K562 (cell line): Measurements from ENCODE around the gene LSM4. TPM values are rescaled to one million over a fixed set of nuclear protein-coding genes. Genes with fewer than 3 reads are reported as not detected.

Experiments
- ASH1L ChIP-seq: fragments of 450-650 bp; IDR thresholded peaks from 2 replicates; pipeline ENCODE4 v1.6.1; 2018; ENCODE audit warnings: borderline replicate concordance, mild to moderate bottlenecking, low read depth; ENCODE audit not compliant: partially characterized antibody
- ATF7 ChIP-seq: fragments of 450-650 bp; IDR thresholded peaks from 2 replicates; pipeline ENCODE4 v1.7.1; 2014; ENCODE audit warnings: mild to moderate bottlenecking, moderate library complexity
- CBX2 ChIP-seq: fragments of 200-600 bp; sonication (generic); IDR thresholded peaks from one replicate; pipeline ENCODE4 v1.6.1; 2012; ENCODE audit warnings: mild to moderate bottlenecking, low read length, inconsistent platforms; ENCODE audit not compliant: insufficient read depth, poor library complexity, severe bottlenecking
- DLX4 ChIP-seq: fragments of 250-450 bp; sonication (Bioruptor Pico); IDR thresholded peaks from 2 replicates; pipeline ENCODE4 v1.6.1; 2021; ENCODE audit warnings: mild to moderate bottlenecking
- DNMT1 ChIP-seq: fragments of 450-650 bp; IDR thresholded peaks from 2 replicates; pipeline ENCODE4 v1.6.1; 2016; ENCODE audit warnings: antibody characterized with exemption, mild to moderate bottlenecking
- DPF2 ChIP-seq: fragments of 450-650 bp; IDR thresholded peaks from 2 replicates; pipeline ENCODE4 v1.6.1; 2016
- ELF4 ChIP-seq: fragments of 450-650 bp; formaldehyde crosslinking; IDR thresholded peaks from 2 replicates; pipeline ENCODE4 v1.4.0; 2022; ENCODE audit warnings: missing genetic modification characterization
- HIVEP1 ChIP-seq: fragments of 250-450 bp; sonication (Bioruptor Pico); IDR thresholded peaks from 2 replicates; pipeline ENCODE4 v1.4.0; 2020; ENCODE audit warnings: mild to moderate bottlenecking
- HNRNPLL ChIP-seq: fragments of 200-400 bp; formaldehyde crosslinking; IDR thresholded peaks from 2 replicates; pipeline ENCODE4 v1.6.1; 2017; ENCODE audit warnings: low read length, low read depth, mild to moderate bottlenecking; ENCODE audit not compliant: poor library complexity, severe bottlenecking
- KLF6 ChIP-seq: fragments of 250-450 bp; sonication (Bioruptor Pico); IDR thresholded peaks from 2 replicates; pipeline ENCODE4 v1.4.0; 2020; ENCODE audit warnings: mild to moderate bottlenecking, moderate library complexity, borderline replicate concordance
- MAFF ChIP-seq: IDR thresholded peaks from 2 replicates; pipeline ENCODE4 v1.6.1; 2012; ENCODE audit warnings: low read length, improper control_type of control experiment
- NCOR1 ChIP-seq: fragments of 450-650 bp; IDR thresholded peaks from 2 replicates; pipeline ENCODE4 v1.6.1; 2016; ENCODE audit warnings: mild to moderate bottlenecking, moderate library complexity
- NFXL1 ChIP-seq: fragments of 450-650 bp; formaldehyde crosslinking; IDR thresholded peaks from 2 replicates; pipeline ENCODE4 v1.4.0; 2021; ENCODE audit warnings: mild to moderate bottlenecking
- NFYB ChIP-seq: IDR thresholded peaks from 2 replicates; pipeline ENCODE4 v1.6.1; 2011; ENCODE audit warnings: mild to moderate bottlenecking, moderate library complexity; ENCODE audit not compliant: insufficient read length; ENCODE audit errors: extremely low read depth
- RBM17 ChIP-seq: fragments of 200-400 bp; formaldehyde crosslinking; IDR thresholded peaks from 2 replicates; pipeline ENCODE4 v1.6.1; 2017; ENCODE audit warnings: low read depth, mild to moderate bottlenecking, low read length, borderline replicate concordance
- RCOR1 ChIP-seq, 2 experiments: IDR thresholded peaks; 2 replicates each; pipeline ENCODE4 v1.6.1; 2012; ENCODE audit warnings: low read depth in 2 of 2, low read length in 2 of 2, borderline replicate concordance in 1 of 2, improper control_type of control experiment in 1 of 2
- RFX1 ChIP-seq: fragments of 450-650 bp; IDR thresholded peaks from 2 replicates; pipeline ENCODE4 v1.6.1; 2016; ENCODE audit warnings: mild to moderate bottlenecking, moderate library complexity
- RFX5 ChIP-seq: IDR thresholded peaks from 2 replicates; pipeline ENCODE4 v1.6.1; 2011; ENCODE audit warnings: low read depth, mild to moderate bottlenecking, improper control_type of control experiment, low read length
- RHOXF2B ChIP-seq: fragments of 250-450 bp; sonication (Bioruptor Pico); conservative IDR thresholded peaks from 2 replicates; pipeline ENCODE4 v1.5.1; 2021
- SMARCB1 ChIP-seq: IDR thresholded peaks from 2 replicates; pipeline ENCODE4 v1.6.1; 2011; ENCODE audit warnings: improper control_type of control experiment, low read depth; ENCODE audit not compliant: insufficient read length
- SNIP1 ChIP-seq: fragments of 450-650 bp; IDR thresholded peaks from 2 replicates; pipeline ENCODE4 v1.7.1; 2017; ENCODE audit warnings: low read depth, mild to moderate bottlenecking
- SRSF9 ChIP-seq: fragments of 200-400 bp; formaldehyde crosslinking; IDR thresholded peaks from 2 replicates; pipeline ENCODE4 v1.6.1; 2017; ENCODE audit warnings: low read depth, low read length, borderline replicate concordance
- TAL1 ChIP-seq: fragments of 450-650 bp; IDR thresholded peaks from 2 replicates; pipeline ENCODE4 v1.6.1; 2016; ENCODE audit warnings: mild to moderate bottlenecking
- ZBTB26 ChIP-seq: fragments of 450-650 bp; formaldehyde crosslinking; IDR thresholded peaks from 2 replicates; pipeline ENCODE4 v1.4.0; 2022; ENCODE audit warnings: missing genetic modification characterization
- ZNF146 ChIP-seq: IDR thresholded peaks from one replicate; pipeline ENCODE4 v1.6.1; 2018; ENCODE audit warnings: missing compliant biosample characterization; ENCODE audit not compliant: unreplicated experiment
- ZNF253 ChIP-seq: fragments of 250-450 bp; sonication (Bioruptor Pico); conservative IDR thresholded peaks from 2 replicates; pipeline ENCODE4 v1.6.1; 2021; ENCODE audit warnings: mild to moderate bottlenecking
- ZNF282 ChIP-seq: sonication (generic); formaldehyde crosslinking; IDR thresholded peaks from 2 replicates; pipeline ENCODE4 v1.8.1; 2023; ENCODE audit warnings: missing genetic modification reagents
- ZNF436 ChIP-seq: fragments of 250-450, 450-650 bp; sonication (Bioruptor Pico); formaldehyde crosslinking; IDR thresholded peaks from 2 replicates; pipeline ENCODE4 v1.7.0; 2020; ENCODE audit warnings: mild to moderate bottlenecking
- ZNF75A ChIP-seq: fragments of 450-650 bp; formaldehyde crosslinking; IDR thresholded peaks from 2 replicates; pipeline ENCODE4 v1.4.0; 2020; ENCODE audit warnings: mild to moderate bottlenecking
- ZNF785 ChIP-seq: fragments of 250-450 bp; sonication (Bioruptor Pico); IDR thresholded peaks from 2 replicates; pipeline ENCODE4 v1.4.0; 2020; ENCODE audit warnings: mild to moderate bottlenecking
- ZSCAN29 ChIP-seq: fragments of 450-650 bp; IDR thresholded peaks from 2 replicates; pipeline ENCODE4 v1.6.1; 2017
- ZSCAN32 ChIP-seq: fragments of 450-650 bp; formaldehyde crosslinking; IDR thresholded peaks from 2 replicates; pipeline ENCODE4 v1.4.0; 2020; ENCODE audit warnings: mild to moderate bottlenecking, moderate library complexity
- polyA plus RNA-seq, 8 experiments: library from polyadenylated mRNA; depleted of rRNA in 4 of 8; stranded (reverse) in 5 of 8; unstranded in 3 of 8; fragments of >200 nt; fragmentation: Nextera tagmentation in 2 of 8; fragmentation: Illumina TruSeq in 1 of 8; extraction: Ambion mirVana in 2 of 8; extraction: Trizol in 1 of 8; gene quantifications; 2 replicates each; pipeline versions ENCODE4 v1.2.1 to v1.2.3, GENCODE V29; 2011 to 2014; ENCODE audit warnings: inconsistent platforms in 1 of 8, missing spikeins in 1 of 8
- total RNA-seq, 7 experiments: library from RNA; depleted of rRNA in 6 of 7; stranded (reverse); fragments of >200 nt in 6 of 7; fragmentation: Illumina TruSeq in 2 of 7; extraction: Trizol in 2 of 7; gene quantifications; 2 replicates each; pipeline versions ENCODE4 v1.2.1 to v1.2.3, GENCODE V29; 2011 to 2021; ENCODE audit warnings: low replicate concordance in 1 of 7

Gene LSM4
- total and polyA plus RNA-seq, 9 of the 15 experiments (the other 6 are each of a cell fraction or from before 2014, with no cell fraction given): 11.9 to 763 (median 202) TPM

GRCh38 chr19:18317961-18318800 lies 4.7 kb downstream of the LSM4 start (continued):
- TF ChIP-seq MAFF: no peak
- no peak for TF ChIP-seq RHOXF2B (CRISPR knock-in tag)
- TF ChIP-seq KLF6 (CRISPR knock-in tag): 0 out of 2 replicates have a peak, but pooled peaks have one; percentile 40
- TF ChIP-seq ZSCAN32 (CRISPR knock-in tag): no peak
- TF ChIP-seq NFXL1 (CRISPR knock-in tag): no peak
- TF ChIP-seq ELF4 (CRISPR knock-in tag): no peak
- no peak for TF ChIP-seq SNIP1
- TF ChIP-seq ATF7: no peak
- TF ChIP-seq ZNF253 (CRISPR knock-in tag): no peak
- TF ChIP-seq TAL1: peak; percentile 49
- TF ChIP-seq RBM17: no peak
- TF ChIP-seq HNRNPLL: no peak
- no peak for TF ChIP-seq SRSF9
- TF ChIP-seq ASH1L: no peak
- TF ChIP-seq SMARCB1: no peak
- no peak for TF ChIP-seq ZNF436
- TF ChIP-seq NFYB: no peak
- no peak for TF ChIP-seq RCOR1 (IDR thresholded peaks at IDR 0.05; ENCODE audit: borderline replicate concordance in 1 of 2, low read depth in 2 of 2, low read length in 2 of 2)
- no peak for TF ChIP-seq ZSCAN29
- no peak; the same call in 1 of the 2 replicates for TF ChIP-seq ZNF75A (CRISPR knock-in tag)
- TF ChIP-seq ZNF785 (CRISPR knock-in tag): no peak
- TF ChIP-seq ZNF282 (CRISPR knock-in tag): no peak
- no peak for TF ChIP-seq ZNF146 (CRISPR knock-in tag)
- peak; percentile 45; the same call in 1 of the 2 replicates for TF ChIP-seq NCOR1
- TF ChIP-seq DPF2: peak; percentile 62
- TF ChIP-seq RFX5: no peak
- TF ChIP-seq RFX1: no peak
- TF ChIP-seq CBX2: no peak
- no peak for TF ChIP-seq HIVEP1 (CRISPR knock-in tag)
- no peak for TF ChIP-seq DLX4 (CRISPR knock-in tag)
- TF ChIP-seq ZBTB26 (CRISPR knock-in tag): no peak
- TF ChIP-seq DNMT1: no peak
